ENCODE data around the gene EMP3.

DNA sequence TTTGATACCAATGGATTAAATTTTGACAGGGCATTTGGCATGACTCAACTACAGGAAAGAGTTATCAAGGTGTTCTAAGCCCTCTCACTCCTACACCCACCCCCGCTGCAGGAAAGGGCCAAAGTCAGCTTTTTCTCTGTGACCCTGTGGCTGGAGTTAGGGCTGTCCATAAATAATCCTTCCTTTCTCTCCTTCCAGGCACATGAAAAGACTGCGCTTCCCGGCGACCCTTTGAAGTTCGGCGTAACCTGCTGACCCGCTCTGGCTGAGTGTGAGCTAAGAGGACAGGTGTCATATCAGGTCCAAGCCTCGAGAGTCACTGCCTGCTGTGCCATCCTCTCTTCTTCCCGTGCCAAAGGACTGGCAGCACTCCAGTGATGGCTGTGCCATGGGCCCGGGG, 29.9 kb upstream of the EMP3 start:
- TF ChIP-seq, protein P1, sequence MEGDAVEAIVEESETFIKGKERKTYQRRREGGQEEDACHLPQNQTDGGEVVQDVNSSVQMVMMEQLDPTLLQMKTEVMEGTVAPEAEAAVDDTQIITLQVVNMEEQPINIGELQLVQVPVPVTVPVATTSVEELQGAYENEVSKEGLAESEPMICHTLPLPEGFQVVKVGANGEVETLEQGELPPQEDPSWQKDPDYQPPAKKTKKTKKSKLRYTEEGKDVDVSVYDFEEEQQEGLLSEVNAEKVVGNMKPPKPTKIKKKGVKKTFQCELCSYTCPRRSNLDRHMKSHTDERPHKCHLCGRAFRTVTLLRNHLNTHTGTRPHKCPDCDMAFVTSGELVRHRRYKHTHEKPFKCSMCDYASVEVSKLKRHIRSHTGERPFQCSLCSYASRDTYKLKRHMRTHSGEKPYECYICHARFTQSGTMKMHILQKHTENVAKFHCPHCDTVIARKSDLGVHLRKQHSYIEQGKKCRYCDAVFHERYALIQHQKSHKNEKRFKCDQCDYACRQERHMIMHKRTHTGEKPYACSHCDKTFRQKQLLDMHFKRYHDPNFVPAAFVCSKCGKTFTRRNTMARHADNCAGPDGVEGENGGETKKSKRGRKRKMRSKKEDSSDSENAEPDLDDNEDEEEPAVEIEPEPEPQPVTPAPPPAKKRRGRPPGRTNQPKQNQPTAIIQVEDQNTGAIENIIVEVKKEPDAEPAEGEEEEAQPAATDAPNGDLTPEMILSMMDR (IDR thresholded peaks at IDR 0.05): no peak
- no peak for TF ChIP-seq POLR2A (IDR thresholded peaks at IDR 0.05)
- TF ChIP-seq POLR2AphosphoS5 (IDR thresholded peaks at IDR 0.05): no peak
